ENCODE data around the gene CD180.

The CD180 gene

DNA sequence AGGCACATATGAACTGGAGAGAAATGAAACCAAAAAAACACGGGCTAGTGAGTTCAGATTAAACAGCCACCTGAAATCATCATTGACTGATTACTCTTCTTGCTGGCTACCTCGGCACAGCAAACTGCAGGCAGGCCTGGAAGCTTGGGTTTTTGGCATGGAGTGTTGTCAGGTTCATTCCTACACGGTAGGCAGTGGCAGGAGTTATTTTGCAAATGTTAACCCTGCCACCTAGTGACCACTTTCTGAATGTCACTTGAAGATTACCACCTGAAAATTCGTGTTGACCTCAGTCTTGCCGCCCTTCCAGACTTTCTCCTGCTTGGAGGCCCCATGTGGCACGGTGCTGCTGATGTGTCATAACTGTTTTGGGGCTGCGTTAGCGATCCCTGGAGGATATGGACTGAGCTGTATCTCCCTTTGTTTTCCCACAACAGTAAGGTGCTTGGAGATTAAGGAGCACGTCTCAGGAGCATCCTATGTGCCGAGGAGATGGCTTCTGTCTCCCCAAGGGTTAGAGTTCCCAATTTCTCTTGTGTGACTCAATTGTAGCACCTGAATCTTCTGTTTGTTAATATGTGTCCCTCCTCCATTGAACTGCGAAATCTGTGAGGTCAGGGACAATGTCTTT is 12.7 kb upstream of the CD180 start:
- DNase-seq, result peak; percentile 93

DNA sequence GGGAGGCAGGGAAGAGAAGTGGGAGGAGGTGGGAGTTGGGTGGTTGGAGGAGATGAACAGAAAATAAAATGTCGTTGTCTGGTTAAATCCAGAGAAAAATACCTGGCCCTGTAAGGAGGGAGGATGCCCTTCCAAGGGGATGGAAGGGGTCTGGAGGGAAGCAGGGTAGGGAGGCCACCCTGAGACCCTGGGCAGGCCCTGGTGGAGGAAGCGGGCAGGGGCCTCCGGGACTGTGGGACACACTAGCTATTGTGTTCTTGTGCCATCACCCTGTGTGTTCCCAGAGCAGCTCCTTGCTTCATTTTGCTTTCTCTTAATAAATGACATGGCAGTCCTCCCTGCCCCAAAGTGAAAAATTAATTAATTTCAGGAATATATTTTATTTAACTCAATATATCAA is 11.8 kb upstream of the CD180 start:
- DNase-seq, result no peak

- no peak for DNase-seq
Measured at GRCh38 chr5:67206929-67207328, 10.3 kb upstream of the CD180 start.

DNA sequence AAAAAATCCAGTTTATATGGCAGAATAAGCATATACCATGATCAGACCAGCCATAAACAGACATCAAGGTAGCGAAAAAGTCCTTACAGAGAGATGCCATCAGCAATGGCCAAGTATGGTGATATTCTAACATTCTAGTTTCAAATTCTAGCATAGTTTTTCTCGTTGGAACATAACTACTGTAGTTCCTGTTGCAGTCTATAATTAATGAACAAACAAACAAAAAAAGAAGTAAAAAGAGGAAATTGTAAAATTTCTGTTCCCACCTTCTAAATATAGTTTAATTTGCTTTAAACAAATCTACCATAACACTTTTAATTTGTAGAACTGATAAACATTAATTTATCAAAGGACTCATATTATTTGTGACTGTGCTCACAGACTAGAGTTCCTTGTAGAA is 9.9 kb upstream of the CD180 start:
- DNase-seq, result no peak

GRCh38 chr5:67205981-67206380 is 9.4 kb upstream of the CD180 start:
- DNase-seq, result no peak

GRCh38 chr5:67204821-67205220 is 8.2 kb upstream of the CD180 start:
- no peak for DNase-seq

DNA sequence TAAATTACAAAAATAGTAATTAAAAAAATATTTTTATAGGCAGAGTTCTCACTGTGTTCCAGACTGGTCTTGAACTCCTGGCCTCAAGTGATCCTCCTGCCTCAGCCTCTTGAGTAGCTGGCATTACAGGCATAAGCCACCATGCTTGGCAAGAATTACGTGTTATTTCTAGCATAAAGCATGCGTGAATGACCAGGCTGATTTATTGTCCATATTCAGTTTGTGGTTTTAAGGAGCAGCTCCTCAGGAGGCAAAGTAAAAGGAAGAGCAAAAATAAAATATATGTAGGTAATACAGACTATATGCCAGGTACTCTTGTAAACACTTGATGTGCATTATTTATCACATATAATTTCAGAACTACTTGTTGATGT is 7.1 kb upstream of the CD180 start:
- no peak for DNase-seq

- DNase-seq, result no peak
Measured at GRCh38 chr5:67202828-67203227, 6.2 kb upstream of the CD180 start.

GRCh38 chr5:67201897-67202549 is 5.4 kb upstream of the CD180 start:
- no peak for DNase-seq

GRCh38 chr5:67200809-67201562 is 4.4 kb upstream of the CD180 start:
- DNase-seq, result no peak

GRCh38 chr5:67199859-67200258 is 3.3 kb upstream of the CD180 start:
- no peak for DNase-seq

GRCh38 chr5:67198917-67199316 is 2.3 kb upstream of the CD180 start:
- DNase-seq, result no peak

GRCh38 chr5:67197536-67197935 is 937 bp upstream of the CD180 start:
- no peak for DNase-seq

DNA sequence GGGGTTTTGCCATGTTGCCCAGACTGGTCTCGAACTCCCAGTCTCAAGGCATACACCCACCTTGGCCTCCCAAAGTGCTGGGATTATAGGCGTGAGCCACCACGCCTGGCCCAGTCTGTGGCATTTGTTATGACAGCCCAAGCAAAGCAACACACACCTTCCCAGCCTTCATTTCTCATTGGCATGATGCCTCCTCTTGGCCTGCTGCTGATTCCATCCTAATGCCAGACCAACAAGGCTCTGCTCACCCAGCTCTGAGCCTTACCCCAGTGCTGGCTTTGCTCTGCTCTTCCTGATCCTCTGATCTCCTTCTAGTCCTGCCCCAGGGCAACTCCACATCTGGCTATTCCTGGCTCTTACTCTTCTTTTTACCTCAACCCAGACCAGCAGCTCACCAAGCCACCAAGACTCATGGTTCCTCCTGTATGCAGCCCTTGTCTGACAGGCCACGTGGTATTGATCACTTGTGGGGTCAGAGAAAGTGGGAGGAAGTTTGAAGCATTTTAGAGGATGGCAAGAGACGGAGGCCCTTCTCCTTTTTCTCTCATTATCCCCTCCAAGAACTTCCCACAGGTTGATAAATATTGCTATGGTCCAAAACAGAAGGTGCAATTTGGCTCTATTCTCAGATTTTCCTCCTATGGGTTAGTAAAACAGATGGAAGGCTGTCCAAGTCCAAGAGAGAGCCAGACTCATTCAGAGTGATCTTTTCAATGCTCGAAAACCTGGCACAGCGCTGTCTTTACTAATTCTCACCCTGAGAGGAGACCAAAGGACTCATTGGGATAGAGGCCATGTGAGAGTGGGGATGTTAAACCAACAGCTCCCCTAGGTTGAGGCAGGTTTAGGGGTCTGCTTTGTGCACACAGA is 958 bp downstream of the CD180 start:
- DNase-seq, result no peak

- DNase-seq, result no peak
Measured at GRCh38 chr5:67194166-67194565, 2.4 kb downstream of the CD180 start.

DNA sequence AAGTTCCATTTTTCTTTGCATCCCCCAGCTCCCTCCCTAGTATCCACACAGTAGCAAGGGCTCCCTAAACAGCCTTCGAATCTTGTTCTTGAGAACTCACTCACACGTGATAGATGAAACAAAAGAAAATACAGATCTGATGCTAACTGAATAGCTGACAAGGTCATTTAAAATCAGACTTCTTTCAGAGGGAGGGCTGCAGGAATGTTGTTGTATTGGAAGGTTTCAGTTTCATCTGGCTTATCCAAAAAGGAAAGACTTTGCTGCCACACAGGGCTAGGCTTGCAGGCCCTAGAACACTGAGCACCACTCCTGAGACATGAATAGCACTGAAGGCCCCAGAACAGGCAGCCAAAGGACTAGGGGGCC is 3.2 kb downstream of the CD180 start:
- DNase-seq, result no peak

DNA sequence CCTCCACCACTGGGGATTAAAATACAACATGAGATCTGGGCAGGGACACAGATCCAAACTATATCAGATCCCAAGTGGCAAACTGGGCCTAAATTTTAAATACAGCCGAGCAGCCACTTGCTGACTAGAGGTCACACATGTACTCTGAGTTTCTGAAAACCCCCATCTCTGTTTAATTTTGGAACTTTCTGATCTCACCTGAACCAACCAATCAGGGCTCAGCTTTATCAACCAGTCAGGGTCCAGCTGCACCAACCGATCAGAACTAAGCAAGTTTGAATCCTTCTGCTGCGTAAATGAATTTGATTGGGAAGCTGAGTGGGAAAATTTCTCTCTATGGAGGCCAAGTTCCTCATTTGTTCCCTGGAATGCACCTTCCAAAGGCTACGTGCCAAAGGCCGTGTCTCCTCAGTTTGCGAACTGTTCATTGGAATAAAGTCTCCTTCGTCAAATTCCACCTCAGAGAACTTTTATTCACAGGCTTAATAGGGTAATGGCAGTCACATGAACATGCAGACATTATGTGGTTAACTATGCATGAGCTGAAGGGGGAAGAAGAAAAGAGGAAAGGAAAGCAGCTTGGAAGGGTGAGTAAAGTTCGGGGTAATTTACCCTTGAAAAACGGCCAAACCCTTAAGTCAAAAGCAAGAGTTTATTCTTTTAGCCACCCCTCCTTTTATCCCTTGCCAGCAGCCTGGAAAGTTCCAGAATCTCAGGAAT is 3.7 kb downstream of the CD180 start:
- DNase-seq, result no peak

DNA sequence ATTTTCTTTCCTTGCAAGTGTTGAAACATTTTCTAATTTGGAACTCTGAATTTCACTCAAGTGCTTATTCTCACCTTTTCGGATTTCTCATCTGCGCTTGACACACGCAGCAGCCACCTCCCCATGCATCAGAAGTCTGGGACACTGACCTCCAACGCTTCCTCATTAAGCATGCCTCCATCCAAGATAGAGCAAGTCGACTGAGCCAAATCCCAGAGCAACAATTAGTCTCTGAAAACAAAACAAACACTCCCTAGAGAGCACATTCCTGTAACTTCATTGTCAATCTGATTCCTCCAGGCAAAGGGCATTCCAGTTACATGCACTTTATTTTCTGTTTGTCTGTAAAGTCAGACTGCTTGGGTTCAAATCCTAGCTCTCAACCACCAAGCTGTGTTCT is 5.7 kb downstream of the CD180 start:
- DNase-seq, result peak; percentile 26

DNA sequence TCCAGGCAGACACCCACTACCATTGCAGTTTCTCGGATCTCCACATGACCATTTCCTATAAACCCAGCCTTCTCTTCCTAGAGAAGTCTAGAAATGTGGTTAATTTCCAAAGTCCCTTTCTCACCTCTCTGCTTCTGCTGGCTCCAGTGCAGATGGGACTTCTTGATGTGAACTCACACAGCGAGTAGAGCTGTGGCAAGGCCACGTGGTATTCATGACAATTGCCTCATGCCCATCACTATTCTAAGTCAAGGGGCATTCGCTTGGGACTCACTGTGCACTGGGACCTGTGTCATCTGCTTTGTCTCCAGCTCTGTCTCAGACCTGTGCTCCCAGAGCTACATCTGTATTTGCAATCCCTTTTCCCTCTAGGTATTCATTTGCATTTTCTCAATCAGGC is 6.2 kb downstream of the CD180 start:
- DNase-seq, result no peak

GRCh38 chr5:67189931-67190330 is 6.7 kb downstream of the CD180 start:
- DNase-seq, result no peak

GRCh38 chr5:67189079-67189354 is 7.6 kb downstream of the CD180 start:
- no peak for DNase-seq

GRCh38 chr5:67188274-67189078 is 8.1 kb downstream of the CD180 start:
- no peak for DNase-seq
